A673 (cell line): Measurements from ENCODE around the gene LCN10.

ENCODE experiments used
- CTCF ChIP-seq: fragments of 300-800, 200-600 bp; sonication (generic); conservative IDR thresholded peaks from 2 replicates; pipeline ENCODE4 v1.5.1; 2017; ENCODE audit warnings: low read depth, mild to moderate bottlenecking, antibody characterized with exemption, low read length, moderate library complexity, mixed read lengths
- EZH2 ChIP-seq: fragments of 200-600 bp; sonication (generic); IDR thresholded peaks from 2 replicates; pipeline ENCODE4 v1.6.1; 2017; ENCODE audit warnings: borderline replicate concordance, low read depth, mild to moderate bottlenecking, mixed read lengths, antibody characterized with exemption, low read length; ENCODE audit not compliant: poor library complexity, severe bottlenecking

- TF ChIP-seq CTCF (no peak), EZH2 (no peak)
These were observed 13.6 kb downstream of the LCN10 start for GRCh38 chr9:136729144-136729543.
